Neural cell (in vitro differentiated cells): ENCODE measurements around the gene CATSPERD. TPM values are rescaled to one million over a fixed set of nuclear protein-coding genes. Genes with fewer than 3 reads are reported as not detected.

Source experiments
- H2AFZ ChIP-seq: fragments of 200-600, 300-800 bp; sonication (generic), shearing (Covaris generic); 2 replicates; pipeline ENCODE4 v1.6.0; 2014; ENCODE audit warnings: low read depth, mild to moderate bottlenecking, antibody characterized with exemption, low read length, moderate library complexity
- H3F3A ChIP-seq: fragments of 200-600 bp; shearing (Covaris generic); 2 replicates; pipeline ENCODE4 v1.6.1; 2016; ENCODE audit warnings: mild to moderate bottlenecking, moderate library complexity, mixed read lengths, antibody characterized with exemption, low read length; ENCODE audit not compliant: insufficient read depth, poor library complexity, severe bottlenecking
- H3K27ac ChIP-seq: fragments of 200-600, 300-800 bp; sonication (generic), shearing (Covaris generic); 2 replicates; pipeline ENCODE4 v1.5.1; 2014; ENCODE audit warnings: mild to moderate bottlenecking, low read length, moderate library complexity
- H3K27me3 ChIP-seq: fragments of 300-800, 200-600 bp; sonication (generic), shearing (Covaris generic); 2 replicates; pipeline ENCODE4 v1.6.0; 2014; ENCODE audit warnings: mild to moderate bottlenecking, low read depth, low read length, moderate library complexity; ENCODE audit not compliant: insufficient read depth
- H3K36me3 ChIP-seq: fragments of 300-800, 200-600 bp; sonication (generic), shearing (Covaris generic); 2 replicates; pipeline ENCODE4 v1.5.1; 2014; ENCODE audit warnings: mild to moderate bottlenecking, antibody characterized with exemption, low read length, moderate library complexity; ENCODE audit not compliant: insufficient read depth
- H3K4me2 ChIP-seq: fragments of 300-800, 200-600 bp; sonication (generic), shearing (Covaris generic); 2 replicates; pipeline ENCODE4 v1.6.0; 2014; ENCODE audit warnings: mild to moderate bottlenecking, low read length
- H3K4me3 ChIP-seq: fragments of 300-800, 200-600 bp; sonication (generic), shearing (Covaris generic); 2 replicates; pipeline ENCODE4 v1.5.1; 2014; ENCODE audit warnings: mild to moderate bottlenecking, low read length, moderate library complexity
- H3K79me2 ChIP-seq: fragments of 200-600 bp; shearing (Covaris generic); replicated peaks from 2 replicates; pipeline ENCODE4 v1.6.0; 2014; ENCODE audit warnings: mild to moderate bottlenecking, low read length, moderate library complexity; ENCODE audit not compliant: insufficient read depth
- H3K9ac ChIP-seq: fragments of 300-800, 200-600 bp; sonication (generic), shearing (Covaris generic); 2 replicates; pipeline ENCODE4 v1.6.1; 2016; ENCODE audit warnings: mild to moderate bottlenecking, low read length, mixed read lengths
- H3K9me2 ChIP-seq: fragments of 200-600 bp; shearing (Covaris generic); 2 replicates; pipeline ENCODE4 v1.6.1; 2016; ENCODE audit warnings: mild to moderate bottlenecking, low read length, mixed read lengths; ENCODE audit not compliant: insufficient read depth
- H3K9me3 ChIP-seq: fragments of 200-600, 300-800 bp; sonication (generic), shearing (Covaris generic); 2 replicates; pipeline ENCODE4 v1.6.1; 2016; ENCODE audit warnings: mild to moderate bottlenecking, mixed run types, low read length, moderate library complexity, mixed read lengths
- H4K20me1 ChIP-seq: fragments of 200-600 bp; shearing (Covaris generic); 2 replicates; pipeline ENCODE4 v1.6.1; 2016; ENCODE audit warnings: mild to moderate bottlenecking, mixed run types; ENCODE audit not compliant: insufficient read depth
- CTCF ChIP-seq: fragments of 450-650 bp; IDR thresholded peaks from 2 replicates; pipeline ENCODE4 v1.5.1; 2014; ENCODE audit warnings: antibody characterized with exemption, mild to moderate bottlenecking, moderate library complexity; ENCODE audit not compliant: poor library complexity, severe bottlenecking
- EP300 ChIP-seq: fragments of 450-650 bp; conservative IDR thresholded peaks from 2 replicates; pipeline ENCODE4 v1.6.1; 2014; ENCODE audit warnings: antibody characterized with exemption, mild to moderate bottlenecking, moderate library complexity; ENCODE audit not compliant: poor library complexity, severe bottlenecking
- EZH2 ChIP-seq: fragments of 200-600, 300-800 bp; shearing (Covaris generic), sonication (generic); IDR thresholded peaks from 2 replicates; pipeline ENCODE4 v1.6.1; 2014; ENCODE audit warnings: antibody characterized with exemption, low read length, borderline replicate concordance, mild to moderate bottlenecking; ENCODE audit not compliant: insufficient read depth, poor library complexity, severe bottlenecking
- MXI1 ChIP-seq: fragments of 450-650 bp; conservative IDR thresholded peaks from 2 replicates; pipeline ENCODE4 v1.6.1; 2014; ENCODE audit warnings: antibody characterized with exemption, mild to moderate bottlenecking; ENCODE audit not compliant: poor library complexity, severe bottlenecking
- POLR2AphosphoS5 ChIP-seq: IDR thresholded peaks from 2 replicates; pipeline ENCODE4 v1.6.1; 2012
- RAD21 ChIP-seq: fragments of 450-650 bp; conservative IDR thresholded peaks from 2 replicates; pipeline ENCODE4 v1.6.1; 2014; ENCODE audit warnings: antibody characterized with exemption, mild to moderate bottlenecking, moderate library complexity
- REST ChIP-seq: IDR thresholded peaks from 2 replicates; pipeline ENCODE4 v1.6.1; 2012; ENCODE audit warnings: borderline replicate concordance
- SMC3 ChIP-seq: fragments of 450-650 bp; conservative IDR thresholded peaks from 2 replicates; pipeline ENCODE4 v1.6.1; 2014; ENCODE audit warnings: antibody characterized with exemption, mild to moderate bottlenecking, moderate library complexity; ENCODE audit not compliant: poor library complexity
- TAF1 ChIP-seq: IDR thresholded peaks from 2 replicates; pipeline ENCODE4 v1.6.1; 2012; ENCODE audit warnings: low read depth
- polyA plus RNA-seq: library from polyadenylated mRNA; depleted of rRNA; stranded (reverse); fragments of >200 nt; gene quantifications from 2 replicates; pipeline ENCODE4 v1.2.3, GENCODE V29; 2014

Gene CATSPERD
- polyA plus RNA-seq, 1 donor from 2014 or later, result not detected

- H3F3A ChIP-seq, result no peaks in the 10 kb centered on the region
- H3K9me2 ChIP-seq, result no peaks in the 10 kb centered on the region
- no peaks in the 10 kb centered on the region for H3K9me3 ChIP-seq
- no peak overlapping the region for H3K4me2 ChIP-seq
- no peaks in the 10 kb centered on the region for H3K79me2 ChIP-seq
- TF ChIP-seq TAF1 (no peak), REST (no peak), RAD21 (no peak), EZH2 (no peak), POLR2AphosphoS5 (no peak), SMC3 (no peak), EP300 (no peak), MXI1 (no peak), CTCF (no peak)
- peaks cover 1% of the 10 kb centered on the region for H3K36me3 ChIP-seq
- no peak overlapping the region for H2AFZ ChIP-seq
- no peaks in the 10 kb centered on the region for H3K27me3 ChIP-seq
- no peak overlapping the region for H3K4me3 ChIP-seq
- no peak overlapping the region for H3K27ac ChIP-seq
- no peak overlapping the region for H3K9ac ChIP-seq
- H4K20me1 ChIP-seq, result no peaks in the 10 kb centered on the region
These were observed 47.6 kb upstream of the CATSPERD start for GRCh38 chr19:5672708-5673459.

GRCh38 chr19:5673752-5674151 lies 46.7 kb upstream of the CATSPERD start:
- Histone ChIP-seq H3K27me3 (no peaks in the 10 kb centered on the region), H3K9ac (no peak overlapping the region), H2AFZ (no peak overlapping the region), H3K4me2 (no peak overlapping the region), H3K9me3 (no peaks in the 10 kb centered on the region), H3K4me3 (no peak overlapping the region), H3K79me2 (no peaks in the 10 kb centered on the region), H3K36me3 (no peaks in the 10 kb centered on the region), H3K9me2 (no peaks in the 10 kb centered on the region), H3F3A (no peaks in the 10 kb centered on the region), H3K27ac (no peak overlapping the region), H4K20me1 (no peaks in the 10 kb centered on the region)
- no peak for TF ChIP-seq MXI1
- no peak for TF ChIP-seq EZH2
- TF ChIP-seq RAD21, result no peak
- TF ChIP-seq EP300, result no peak
- no peak for TF ChIP-seq POLR2AphosphoS5
- no peak for TF ChIP-seq CTCF
- TF ChIP-seq REST, result no peak
- TF ChIP-seq SMC3, result no peak
